GM18870 (cell line): ENCODE measurements around the gene TCF20.

Experiments used
- ATAC-seq: cut with Tn5 transposase; IDR thresholded peaks from one replicate; pipeline ENCODE4 v1.9.1; 2021; ENCODE audit warnings: moderate library complexity; ENCODE audit not compliant: unreplicated experiment

TCF20 gene

GRCh38 chr22:42282252-42282942 lies 11.9 kb upstream of the TCF20 start:
- no peak for ATAC-seq

- ATAC-seq = no peak
These were observed 11.3 kb upstream of the TCF20 start for GRCh38 chr22:42281706-42282251.

DNA sequence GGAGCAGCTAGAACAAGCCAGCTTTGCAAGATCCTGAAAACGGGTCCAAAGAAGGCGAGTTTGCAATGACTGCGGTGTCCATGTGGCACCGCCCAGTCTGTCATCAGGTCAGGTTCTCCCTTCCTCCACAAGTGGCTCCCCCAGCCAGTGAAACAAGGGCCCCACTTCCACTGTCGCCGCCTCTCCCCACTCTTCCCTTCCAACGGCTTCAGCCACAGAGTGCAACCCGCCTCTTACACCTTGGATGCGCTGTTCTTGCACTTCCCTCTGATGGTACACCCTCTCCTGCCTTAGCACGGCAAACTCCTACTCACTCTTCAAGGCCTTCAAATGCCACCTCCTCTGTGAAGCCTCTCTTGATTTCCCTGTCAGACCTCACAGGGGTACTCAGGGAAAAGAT lies 10.8 kb upstream of the TCF20 start:
- ATAC-seq = no peak

GRCh38 chr22:42280836-42281235 lies 10.4 kb upstream of the TCF20 start:
- no peak for ATAC-seq

DNA sequence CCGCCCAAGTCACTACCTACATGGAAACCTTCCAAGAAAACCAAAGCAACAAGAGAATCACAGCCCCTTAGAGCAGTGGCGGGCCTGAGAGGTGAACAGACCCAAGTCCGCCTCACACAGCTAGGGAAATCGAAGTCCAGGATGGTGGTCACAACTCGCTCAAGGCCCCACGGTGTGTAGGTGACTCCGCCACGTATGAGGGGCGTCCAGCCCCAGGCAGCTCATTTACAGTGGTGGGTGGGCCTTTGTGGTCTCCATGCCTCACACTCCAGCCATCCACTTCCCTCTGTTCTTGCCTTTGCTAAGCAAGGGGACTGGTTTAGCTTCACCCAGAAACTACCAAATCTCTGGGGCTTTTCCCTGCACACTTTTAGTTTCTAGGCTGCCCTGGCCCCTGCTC lies 9.7 kb upstream of the TCF20 start:
- ATAC-seq = no peak

DNA sequence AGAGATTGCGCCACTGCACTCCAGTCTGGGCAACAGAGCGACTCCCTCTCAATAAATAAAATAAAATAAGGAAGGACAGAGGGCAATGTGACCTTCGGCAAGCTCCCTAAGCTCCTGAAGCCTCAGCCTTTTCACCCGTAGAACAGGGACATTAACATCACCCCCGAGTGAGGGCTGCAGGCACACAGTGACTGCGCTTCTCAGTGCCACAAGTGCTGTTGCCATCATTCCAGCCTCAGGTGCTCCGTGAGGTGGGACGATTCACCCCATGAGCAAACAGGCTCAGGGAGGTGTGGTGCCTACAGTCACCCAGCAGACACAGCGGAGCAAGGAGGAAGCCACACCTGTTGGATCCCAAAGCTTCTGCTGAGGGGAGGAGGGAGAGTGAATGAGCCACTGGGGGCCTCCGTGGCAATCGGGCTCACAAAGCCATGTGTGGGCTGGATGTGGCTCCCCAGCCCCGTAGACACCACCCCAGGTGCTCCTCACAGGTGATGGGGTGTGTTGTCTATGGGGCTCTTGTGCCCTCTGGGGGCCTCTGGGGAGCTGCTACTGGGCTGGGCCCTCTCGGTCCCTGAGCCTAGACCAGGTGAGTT lies 9.1 kb upstream of the TCF20 start:
- no peak for ATAC-seq

- ATAC-seq = no peak
These were observed 7.7 kb upstream of the TCF20 start for GRCh38 chr22:42277988-42278776.

- ATAC-seq = no peak
These were observed 6.8 kb upstream of the TCF20 start for GRCh38 chr22:42277232-42277753.

- ATAC-seq = no peak
These were observed 5.5 kb upstream of the TCF20 start for GRCh38 chr22:42275970-42276369.

- no peak for ATAC-seq
These were observed 4.7 kb upstream of the TCF20 start for GRCh38 chr22:42275176-42275575.

DNA sequence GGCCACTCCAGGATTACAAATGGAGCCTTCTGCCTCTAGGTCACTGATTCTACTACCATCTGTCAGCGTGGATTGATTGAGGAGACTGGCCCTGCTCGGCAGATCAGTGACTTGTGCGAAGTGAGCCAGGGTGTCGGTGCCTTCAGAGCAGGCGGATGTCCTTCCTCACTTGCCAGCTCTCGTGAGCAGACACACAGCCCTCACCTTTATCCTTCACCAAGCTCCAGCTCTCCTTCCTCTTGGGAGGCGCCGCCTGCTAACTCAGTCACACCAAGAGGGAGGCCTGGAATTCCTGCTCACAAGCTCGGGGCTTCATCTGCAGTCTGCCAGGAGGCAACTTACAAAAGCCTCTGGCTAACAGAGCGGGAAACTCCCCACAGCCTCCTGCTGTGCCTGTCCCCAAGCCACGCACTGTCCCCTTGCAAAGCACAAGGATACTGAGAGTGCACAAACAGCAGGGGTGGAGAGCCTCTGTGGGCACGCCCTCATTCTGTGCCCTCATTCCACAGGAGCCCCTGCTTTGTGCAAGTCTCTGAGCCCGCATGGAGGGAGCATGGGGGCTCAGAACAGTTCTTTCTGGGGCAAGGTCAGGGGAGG lies 3.5 kb upstream of the TCF20 start:
- ATAC-seq = no peak

GRCh38 chr22:42272431-42272999 lies 2.1 kb upstream of the TCF20 start:
- ATAC-seq = no peak

DNA sequence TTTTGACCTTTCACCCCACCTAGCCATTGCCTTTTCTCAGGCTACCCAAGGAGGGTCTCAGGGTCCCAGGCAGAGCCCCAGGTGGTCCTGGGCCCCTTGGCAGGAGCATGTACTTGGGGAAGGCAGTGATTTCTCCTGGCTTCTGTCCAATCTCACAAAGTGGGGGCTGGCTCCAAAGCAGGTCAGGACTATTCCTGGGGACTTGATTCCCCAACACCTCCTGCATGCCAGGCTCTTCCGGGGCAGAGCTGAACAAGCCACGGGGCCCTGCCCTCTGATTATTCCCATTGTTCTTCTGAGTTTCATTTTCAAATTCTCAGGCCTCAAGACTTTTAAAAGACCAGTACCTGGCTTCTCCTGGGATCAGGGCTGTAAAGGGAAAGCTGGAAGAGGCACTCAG lies 1.5 kb upstream of the TCF20 start:
- no peak for ATAC-seq

DNA sequence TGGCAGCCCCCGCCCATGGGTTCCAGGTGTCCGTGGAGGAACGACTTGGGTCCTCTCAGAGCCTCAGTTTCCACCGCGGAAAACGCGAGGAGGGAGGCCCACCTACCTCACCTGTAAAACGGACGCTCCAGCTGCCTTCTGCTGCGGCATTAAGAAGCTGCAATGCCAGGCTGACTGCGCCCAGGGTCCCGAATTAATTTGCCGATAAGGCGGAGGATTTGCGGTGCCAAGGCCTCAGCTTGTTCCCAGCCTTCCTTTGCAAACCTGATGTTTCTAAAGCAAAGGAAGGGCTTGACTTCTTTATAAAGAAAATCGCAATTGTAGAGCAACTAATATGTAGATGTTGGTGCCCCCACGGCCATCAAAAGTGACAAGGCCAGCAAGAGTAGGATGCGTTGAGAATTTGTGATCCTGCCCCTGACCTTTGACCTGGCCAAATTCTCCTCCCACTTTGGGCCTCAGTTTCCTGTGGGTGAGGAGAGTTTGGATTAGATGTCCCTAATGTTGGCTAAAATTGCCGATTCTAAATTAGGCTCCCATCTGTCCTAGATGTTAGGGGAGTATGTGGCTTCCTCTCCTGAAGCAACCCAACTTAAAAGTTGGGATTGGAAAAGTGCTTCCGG lies 849 bp upstream of the TCF20 start:
- ATAC-seq = no peak

DNA sequence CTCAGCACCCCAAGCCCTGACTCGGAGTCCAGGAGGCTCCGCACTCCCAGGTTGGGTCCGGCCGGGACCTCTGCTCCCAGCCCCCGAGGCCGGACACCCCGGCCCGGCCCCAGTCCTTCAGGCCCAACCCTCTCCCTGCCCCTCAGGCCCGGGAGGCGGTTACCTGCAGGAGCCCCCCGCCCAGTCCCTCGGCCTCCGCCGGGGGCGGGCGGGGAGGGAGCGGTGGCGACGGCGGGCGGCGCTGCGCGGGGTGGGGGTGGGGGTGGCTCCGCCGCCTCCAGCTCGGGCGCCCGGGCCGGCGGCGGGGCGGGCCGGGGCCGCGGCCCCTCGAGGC lies 310 bp downstream of the TCF20 start:
- peak; percentile 23 for ATAC-seq

- ATAC-seq = peak; percentile 21
These were observed 849 bp downstream of the TCF20 start for GRCh38 chr22:42269432-42270175.

- no peak for ATAC-seq
These were observed 1.5 kb downstream of the TCF20 start for GRCh38 chr22:42268852-42269410.

- ATAC-seq = no peak
These were observed 5.1 kb downstream of the TCF20 start for GRCh38 chr22:42265321-42265720.

GRCh38 chr22:42263944-42264343 lies 6.5 kb downstream of the TCF20 start:
- no peak for ATAC-seq

DNA sequence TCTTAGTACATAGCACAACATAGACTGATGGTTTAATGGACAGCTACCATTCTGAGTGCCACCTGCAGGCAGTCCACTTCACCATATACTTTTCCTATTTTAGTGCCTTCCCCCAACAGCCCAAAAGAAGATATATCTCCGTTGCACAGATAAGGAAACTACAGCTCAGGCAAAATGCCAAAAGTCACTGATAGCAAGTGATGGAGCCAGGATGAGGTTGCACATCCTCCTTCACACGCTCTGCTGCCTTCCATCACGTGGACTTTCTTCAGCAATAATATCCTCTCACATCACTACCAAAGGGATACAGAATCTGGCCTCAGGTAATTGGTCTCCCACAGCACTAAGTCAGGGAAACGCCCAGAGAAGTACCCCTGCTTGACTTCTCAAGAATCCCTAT lies 7.5 kb downstream of the TCF20 start:
- ATAC-seq = no peak
